Thyroid gland (tissue), 4 donors: ENCODE data around the gene COQ8A. TPM values are rescaled to one million over a fixed set of nuclear protein-coding genes. Genes with fewer than 3 reads are reported as not detected.

Experiments used
- DNase-seq, 2 donors: peaks; one replicate each; pipeline ENCODE4 v3.0.0-alpha.2; 2019
- H3K27ac ChIP-seq, 3 donors: fragments of 200-600 bp; sonication (generic); 1 replicate in 2 of 3; 2 replicates in 1 of 3; pipeline ENCODE4 v1.5.1; 2016 to 2019; ENCODE audit warnings: mild to moderate bottlenecking in 1 of 3, moderate library complexity in 1 of 3
- H3K27me3 ChIP-seq: fragments of 200-600 bp; sonication (generic); one replicate; pipeline ENCODE4 v1.5.1; 2019
- H3K36me3 ChIP-seq, 2 donors: fragments of 200-600 bp; sonication (generic); one replicate each; pipeline ENCODE4 v1.5.1; 2016 to 2019
- H3K4me1 ChIP-seq, 2 donors: fragments of 200-600 bp; sonication (generic); one replicate each; pipeline ENCODE4 v1.5.1; 2017 to 2019
- H3K4me3 ChIP-seq, 3 donors: fragments of 200-600 bp; sonication (generic); replicated peaks in 1 of 3; 1 replicate in 2 of 3; 2 replicates in 1 of 3; pipeline ENCODE4 v1.5.1; 2016; ENCODE audit warnings: mild to moderate bottlenecking in 1 of 3
- H3K9me3 ChIP-seq: fragments of 200-600 bp; sonication (generic); one replicate; pipeline ENCODE4 v1.5.1; 2017
- POLR2A ChIP-seq, 2 donors: fragments of 450-650 bp; IDR thresholded peaks; one replicate each; pipeline ENCODE4 v1.6.1; 2017; ENCODE audit warnings: antibody characterized with exemption in 2 of 2, mild to moderate bottlenecking in 2 of 2, moderate library complexity in 1 of 2
- WGBS, 2 donors: methylation state at CpG; one replicate each; pipeline ENCODE4 v1.1.5; 2017; 5-methylcytosine and 5-hydroxymethylcytosine counted together
- intact Hi-C: fragments of 100-400 bp; cut with DNase I; formaldehyde crosslinking; loops from one replicate; pipeline ENCODE4 v1.15.1; 2023
- total RNA-seq, 4 donors: library from RNA; depleted of rRNA; stranded (reverse); fragments of >200 nt; gene quantifications; one replicate each; pipeline ENCODE4 v1.2.3, GENCODE V29; 2016
- TF ChIP-seq, protein P1 (sequence below), 6 experiments: fragments of 200-600 bp in 3 of 6; fragments of 450-650 bp in 3 of 6; sonication (generic) in 3 of 6; IDR thresholded peaks; one replicate each; pipeline ENCODE4 v1.5.1; 2016 to 2019; ENCODE audit warnings: antibody characterized with exemption in 6 of 6, mild to moderate bottlenecking in 2 of 6, inconsistent platforms in 1 of 6, moderate library complexity in 1 of 6

The COQ8A gene
- total RNA-seq, 4 donors from 2014 or later: 25.1 to 35.9 (median 30.1) TPM

DNA sequence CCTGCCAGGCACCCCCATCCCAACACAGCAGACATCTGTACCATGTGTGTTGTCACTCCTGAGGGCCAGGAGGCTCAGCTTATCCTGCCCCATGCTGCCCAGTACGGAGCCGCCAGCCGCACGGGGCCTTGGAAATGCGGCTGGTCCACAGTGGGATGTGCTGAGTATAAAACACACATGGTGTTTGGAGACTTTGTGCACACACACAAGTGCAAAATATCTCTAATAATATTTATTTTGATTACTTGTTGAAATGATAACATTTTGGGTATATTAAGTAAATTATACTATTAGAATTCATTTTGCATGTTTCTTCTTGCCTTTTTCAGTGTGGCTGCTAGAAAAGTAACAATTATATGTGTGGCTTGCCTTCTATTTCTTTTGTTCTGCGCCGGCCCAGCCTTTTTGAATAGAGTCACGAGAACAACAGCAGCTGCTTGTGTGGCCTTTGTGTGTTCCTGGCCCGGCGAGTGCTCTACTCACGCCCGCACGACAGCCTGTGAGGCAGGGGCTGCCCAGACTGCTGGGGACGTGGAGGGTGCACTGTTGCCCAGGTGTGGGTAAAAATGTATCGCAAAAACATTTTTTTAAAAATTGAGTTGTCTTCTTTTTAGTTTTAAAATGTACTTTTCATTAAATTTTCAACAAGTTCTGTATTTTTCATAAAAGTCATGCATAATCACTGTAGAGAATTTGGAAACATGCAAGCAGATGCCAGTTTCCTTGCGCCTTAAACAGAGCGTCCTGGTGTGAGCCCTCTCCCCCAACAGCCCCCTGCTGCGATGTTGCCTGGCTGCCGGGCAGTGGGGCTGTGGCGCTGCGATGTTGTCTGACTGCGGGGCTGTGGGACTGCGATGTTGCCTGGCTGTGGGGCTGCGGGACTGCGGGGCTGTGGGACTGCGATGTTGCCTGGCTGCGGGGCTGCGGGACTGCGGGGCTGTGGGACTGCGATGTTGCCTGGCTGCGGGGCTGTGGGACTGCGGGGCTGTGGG, 35.5 kb downstream of the COQ8A start:
- intact Hi-C loops: no loop called here
- Histone ChIP-seq H3K36me3 (peaks cover 0 to 9% of the 10 kb centered on the region in 2 donors), H3K9me3 (no peaks in the 10 kb centered on the region), H3K27ac (no peak overlapping the region), H3K27me3 (no peaks in the 10 kb centered on the region), H3K4me3 (no peak overlapping the region), H3K4me1 (peaks cover 10 to 23% of the 10 kb centered on the region in 2 donors)
- DNase-seq: no peak
- WGBS, 2 donors: 94 to 95% methylated on average over 25 to 28 of the region's 32 CpGs
- TF ChIP-seq, protein P1, sequence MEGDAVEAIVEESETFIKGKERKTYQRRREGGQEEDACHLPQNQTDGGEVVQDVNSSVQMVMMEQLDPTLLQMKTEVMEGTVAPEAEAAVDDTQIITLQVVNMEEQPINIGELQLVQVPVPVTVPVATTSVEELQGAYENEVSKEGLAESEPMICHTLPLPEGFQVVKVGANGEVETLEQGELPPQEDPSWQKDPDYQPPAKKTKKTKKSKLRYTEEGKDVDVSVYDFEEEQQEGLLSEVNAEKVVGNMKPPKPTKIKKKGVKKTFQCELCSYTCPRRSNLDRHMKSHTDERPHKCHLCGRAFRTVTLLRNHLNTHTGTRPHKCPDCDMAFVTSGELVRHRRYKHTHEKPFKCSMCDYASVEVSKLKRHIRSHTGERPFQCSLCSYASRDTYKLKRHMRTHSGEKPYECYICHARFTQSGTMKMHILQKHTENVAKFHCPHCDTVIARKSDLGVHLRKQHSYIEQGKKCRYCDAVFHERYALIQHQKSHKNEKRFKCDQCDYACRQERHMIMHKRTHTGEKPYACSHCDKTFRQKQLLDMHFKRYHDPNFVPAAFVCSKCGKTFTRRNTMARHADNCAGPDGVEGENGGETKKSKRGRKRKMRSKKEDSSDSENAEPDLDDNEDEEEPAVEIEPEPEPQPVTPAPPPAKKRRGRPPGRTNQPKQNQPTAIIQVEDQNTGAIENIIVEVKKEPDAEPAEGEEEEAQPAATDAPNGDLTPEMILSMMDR (IDR thresholded peaks at IDR 0.05): no peak
- no peak for TF ChIP-seq POLR2A (IDR thresholded peaks at IDR 0.05)

DNA sequence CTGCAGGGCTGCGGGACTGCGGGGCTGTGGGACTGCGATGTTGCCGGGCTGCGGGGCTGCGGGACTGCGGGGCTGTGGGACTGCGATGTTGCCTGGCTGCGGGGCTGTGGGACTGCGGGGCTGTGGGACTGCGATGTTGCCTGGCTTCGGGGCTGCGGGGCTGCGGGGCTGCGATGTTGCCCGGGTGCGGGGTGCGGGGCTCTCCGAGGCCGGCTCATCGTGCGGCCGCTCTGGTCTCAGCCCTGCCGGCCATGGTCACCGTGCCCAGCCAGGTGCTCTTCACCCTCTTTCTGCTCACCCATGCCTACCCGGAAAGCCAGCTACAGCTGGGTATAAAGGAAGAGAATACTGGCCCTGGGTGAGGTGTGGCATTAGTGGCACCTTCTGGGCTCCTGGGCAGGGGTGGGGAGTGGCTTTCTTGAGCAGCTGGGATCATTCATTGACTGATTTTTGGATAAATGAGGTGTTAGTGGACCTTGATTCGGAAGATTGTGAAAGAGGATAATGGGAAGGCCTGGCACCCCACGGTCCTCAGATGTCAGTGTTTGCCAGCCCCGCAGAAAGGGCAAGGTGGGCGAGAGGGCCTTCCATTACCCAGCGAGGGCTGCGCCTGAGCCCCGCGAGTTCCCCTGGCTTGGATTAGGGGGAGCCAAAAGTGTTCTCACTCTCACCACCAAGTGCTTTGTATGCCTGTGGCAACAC, 36.3 kb downstream of the COQ8A start:
- Histone ChIP-seq H3K27me3 (no peaks in the 10 kb centered on the region), H3K36me3 (peaks cover 0 to 9% of the 10 kb centered on the region in 2 donors), H3K4me1 (peaks cover 10 to 23% of the 10 kb centered on the region in 2 donors), H3K4me3 (no peak overlapping the region), H3K27ac (no peak overlapping the region), H3K9me3 (no peaks in the 10 kb centered on the region)
- intact Hi-C loops: no loop called here
- 89 to 96% methylated on average over 9 to 13 of the region's 34 CpGs for WGBS, 2 donors
- no peak for DNase-seq
- TF ChIP-seq, protein P1 (IDR thresholded peaks at IDR 0.05): no peak
- TF ChIP-seq POLR2A (IDR thresholded peaks at IDR 0.05): no peak

DNA sequence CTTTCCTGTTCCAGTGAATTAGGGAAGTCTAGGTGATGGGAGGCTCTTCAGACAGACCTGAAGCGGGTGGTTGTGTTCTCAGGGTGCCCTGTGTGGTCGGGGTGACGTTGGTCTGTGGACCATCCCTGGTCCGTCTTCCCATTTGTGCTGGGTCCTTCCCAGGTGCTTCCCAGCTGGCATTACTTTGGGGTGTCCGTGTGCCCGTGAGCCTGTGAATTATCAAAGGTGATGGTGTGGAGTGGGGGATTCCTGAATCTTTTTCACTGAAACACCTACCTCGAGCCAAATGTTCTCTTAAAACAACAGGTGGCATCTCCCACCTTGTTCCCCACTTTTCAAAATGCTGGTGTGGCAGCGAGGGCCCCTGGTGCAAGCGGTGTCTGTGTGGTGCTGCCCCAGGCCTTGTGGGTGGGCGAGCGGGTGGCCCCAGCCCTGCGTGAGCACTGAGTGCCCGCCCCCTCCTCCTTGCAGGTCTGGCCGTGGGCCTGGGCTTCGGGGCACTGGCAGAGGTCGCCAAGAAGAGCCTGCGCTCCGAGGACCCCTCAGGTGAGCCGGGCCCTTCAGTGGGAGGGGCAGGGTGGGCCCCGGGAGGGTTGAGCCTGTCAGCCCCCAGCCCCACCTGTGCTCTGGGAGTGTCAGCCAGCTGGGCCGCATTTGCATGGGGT, 37.0 kb downstream of the COQ8A start:
- peaks cover 10 to 23% of the 10 kb centered on the region in 2 donors for H3K4me1 ChIP-seq
- H3K27me3 ChIP-seq: no peaks in the 10 kb centered on the region
- no peak overlapping the region for H3K27ac ChIP-seq
- 91 to 96% methylated on average over 12 to 20 of the region's 21 CpGs for WGBS, 2 donors
- H3K36me3 ChIP-seq: peaks cover 0 to 9% of the 10 kb centered on the region in 2 donors
- no peak for DNase-seq
- H3K4me3 ChIP-seq: no peak overlapping the region
- TF ChIP-seq POLR2A (IDR thresholded peaks at IDR 0.05): no peak
- H3K9me3 ChIP-seq: no peaks in the 10 kb centered on the region
- intact Hi-C loops: no loop called here

DNA sequence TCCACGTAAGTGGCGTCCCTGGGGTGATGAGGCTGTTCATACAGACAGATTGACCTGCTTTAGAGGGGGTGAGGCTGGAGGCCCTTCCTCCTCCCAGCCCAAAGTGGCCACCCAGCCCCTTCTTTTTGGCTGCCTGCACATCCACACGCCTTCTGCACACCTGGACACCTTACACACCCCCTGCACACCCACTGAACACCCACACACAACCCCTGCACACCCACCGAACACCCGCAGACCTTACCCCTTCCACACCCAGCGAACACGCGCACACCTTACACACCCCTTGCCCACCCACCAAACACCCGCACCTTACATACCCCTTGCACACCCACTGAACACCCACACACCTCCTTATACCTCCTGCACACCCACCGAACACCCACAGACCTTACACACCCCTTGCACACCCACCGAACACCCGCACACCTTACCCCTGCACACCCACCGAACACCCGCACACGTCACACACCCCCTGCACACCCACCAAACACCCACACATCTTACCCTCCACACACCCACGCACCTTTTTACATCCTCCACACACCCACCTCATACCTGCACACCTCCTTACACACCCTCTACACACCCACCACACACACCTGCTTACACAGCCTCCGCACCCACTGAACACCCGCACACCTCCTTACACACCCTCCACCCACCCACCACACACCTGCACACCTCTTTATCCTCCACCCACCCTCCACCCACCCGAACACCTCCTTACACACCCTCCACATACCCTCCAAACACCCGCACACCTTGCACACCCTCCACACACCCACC, 37.7 kb downstream of the COQ8A start:
- DNase-seq: no peak
- H3K4me3 ChIP-seq: no peak overlapping the region

More for the DNA sequence above, 37.7 kb downstream of the COQ8A start:
- Histone ChIP-seq H3K27ac (no peak overlapping the region), H3K4me1 (peaks cover 10 to 23% of the 10 kb centered on the region in 2 donors), H3K9me3 (no peaks in the 10 kb centered on the region), H3K36me3 (peaks cover 0 to 9% of the 10 kb centered on the region in 2 donors), H3K27me3 (no peaks in the 10 kb centered on the region)
- no peak for TF ChIP-seq POLR2A (IDR thresholded peaks at IDR 0.05)
- TF ChIP-seq, protein P1 (IDR thresholded peaks at IDR 0.05): no peak
- intact Hi-C loops: no loop called here
- WGBS, 2 donors: 87 to 94% methylated on average over 20 of the region's 20 CpGs
